PC-9 (cell line): ENCODE measurements around the gene CDK5RAP3. TPM values are rescaled to one million over a fixed set of nuclear protein-coding genes. Genes with fewer than 3 reads are reported as not detected.

Experiments used
- BruUV-seq: library from RNA; stranded (reverse); fragments of 400-500 nt; replicated peaks from 2 replicates; lab custom pipeline; 2021; lab: Mats Ljungman, UMichigan
- CTCF ChIA-PET: fragments of 300-600 bp; sonication (Branson Sonifier 250); formaldehyde crosslinking; loops from one replicate; lab custom pipeline; 2022; ENCODE audit warnings: antibody characterized with exemption; lab: Charles Lee
- POLR2A ChIA-PET: fragments of 300-600 bp; sonication (Branson Sonifier 250); formaldehyde crosslinking; loops from one replicate; lab custom pipeline; 2022; ENCODE audit warnings: antibody characterized with exemption; ENCODE audit not compliant: unreplicated experiment; lab: Charles Lee
- DNase-seq, 2 experiments: peaks; one replicate each; pipeline versions ENCODE4 v3.0.0 to v3.0.0-alpha.2; 2015 to 2022; ENCODE audit warnings: mixed read lengths in 1 of 2
- H2AFZ ChIP-seq: fragments of 200-600 bp; sonication (generic); 2 replicates; pipeline ENCODE4 v1.8.1; 2017; ENCODE audit warnings: antibody characterized with exemption
- H3F3A ChIP-seq: fragments of 200-600 bp; sonication (generic); 2 replicates; pipeline ENCODE4 v1.8.1; 2017; ENCODE audit warnings: antibody characterized with exemption, mild to moderate bottlenecking, low read depth; ENCODE audit not compliant: insufficient read depth
- H3K27ac ChIP-seq: fragments of 200-600 bp; sonication (generic); 2 replicates; pipeline ENCODE4 v1.6.1; 2016; ENCODE audit warnings: mixed run types
- H3K27me3 ChIP-seq: fragments of 200-600 bp; sonication (generic); 2 replicates; pipeline ENCODE4 v1.6.1; 2016; ENCODE audit warnings: low read depth, mixed run types; ENCODE audit not compliant: insufficient read depth
- H3K36me3 ChIP-seq: fragments of 200-600 bp; sonication (generic); 2 replicates; pipeline ENCODE4 v1.6.1; 2016; ENCODE audit warnings: low read depth, mixed run types
- H3K4me1 ChIP-seq: fragments of 200-600 bp; sonication (generic); replicated peaks from 2 replicates; pipeline ENCODE4 v1.6.1; 2016; ENCODE audit warnings: mixed run types; ENCODE audit not compliant: insufficient read depth
- H3K4me2 ChIP-seq: fragments of 200-600 bp; sonication (generic); 2 replicates; pipeline ENCODE4 v1.6.1; 2017; ENCODE audit warnings: mixed run types
- H3K4me3 ChIP-seq: fragments of 200-600 bp; sonication (generic); 2 replicates; pipeline ENCODE4 v1.6.1; 2016; ENCODE audit warnings: mixed run types
- H3K79me2 ChIP-seq: fragments of 200-600 bp; sonication (generic); 2 replicates; pipeline ENCODE4 v1.6.1; 2017; ENCODE audit warnings: low read depth, mixed run types
- H3K9me2 ChIP-seq: fragments of 200-600 bp; sonication (generic); 2 replicates; pipeline ENCODE4 v1.8.1; 2017; ENCODE audit warnings: mild to moderate bottlenecking; ENCODE audit not compliant: insufficient read depth
- H3K9me3 ChIP-seq: fragments of 200-600 bp; sonication (generic); 2 replicates; pipeline ENCODE4 v1.8.1; 2016; ENCODE audit warnings: low read depth; ENCODE audit not compliant: insufficient read depth
- H4K20me1 ChIP-seq: fragments of 200-600 bp; sonication (generic); 2 replicates; pipeline ENCODE4 v1.8.1; 2017; ENCODE audit not compliant: insufficient read depth
- CTCF ChIP-seq: fragments of 200-600 bp; sonication (generic); conservative IDR thresholded peaks from 2 replicates; pipeline ENCODE4 v1.6.1; 2017; ENCODE audit warnings: mixed run types, antibody characterized with exemption, mild to moderate bottlenecking, moderate library complexity
- EZH2 ChIP-seq: fragments of 200-600 bp; sonication (generic); IDR thresholded peaks from 2 replicates; pipeline ENCODE4 v1.8.0; 2017; ENCODE audit warnings: antibody characterized with exemption, low read depth
- intact Hi-C: fragments of 100-400 bp; cut with micrococcal nuclease; formaldehyde crosslinking; loops from one replicate; pipeline ENCODE4 v1.10.0; 2022; ENCODE audit not compliant: unreplicated experiment
- total RNA-seq: library from RNA; stranded (reverse); gene quantifications from 2 replicates; pipeline ENCODE4 v1.2.3, GENCODE V29; 2021

The CDK5RAP3 gene
- total RNA-seq, 1 experiment from 2014 or later, result 147 TPM

DNA sequence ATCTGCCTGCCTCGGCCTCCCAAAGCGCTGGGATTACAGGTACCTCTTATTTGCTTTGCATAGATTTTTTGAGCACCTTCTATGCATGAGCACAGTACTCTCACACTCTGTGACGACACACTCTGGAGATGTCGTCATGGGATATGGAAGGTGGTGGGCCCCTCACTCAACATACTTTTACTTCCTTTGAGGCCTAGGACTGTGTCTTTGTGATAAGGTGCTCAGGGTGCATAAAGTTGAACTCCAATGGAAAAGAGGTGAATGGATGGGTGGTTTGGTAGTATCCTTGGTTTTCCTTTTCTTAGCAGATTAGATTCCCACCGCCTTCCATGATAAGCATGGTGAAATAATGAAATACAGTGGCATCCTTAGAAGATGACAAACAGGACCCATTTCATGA lies 6.1 kb upstream of the CDK5RAP3 start:
- H3K4me2 ChIP-seq, result no peak overlapping the region
- H3K9me2 ChIP-seq, result no peaks in the 10 kb centered on the region
- H3F3A ChIP-seq, result peaks cover 28% of the 10 kb centered on the region; the same call in 1 of the 2 replicates
- H3K4me1 ChIP-seq, result peaks cover 47% of the 10 kb centered on the region
- no peaks in the 10 kb centered on the region for H3K79me2 ChIP-seq
- no peak overlapping the region for H3K27ac ChIP-seq
- no peaks in the 10 kb centered on the region for H3K9me3 ChIP-seq
- no peak for DNase-seq
- intact Hi-C loops, result no loop called here
- no peaks in the 10 kb centered on the region for H3K27me3 ChIP-seq
- H4K20me1 ChIP-seq, result no peaks in the 10 kb centered on the region
- BruUV-seq, result no TSS peak
- TF ChIP-seq EZH2, result no peak
- no peak for TF ChIP-seq CTCF
- no peak overlapping the region for H2AFZ ChIP-seq
- ChIA-PET CTCF (no interaction called here), POLR2A (no interaction called here)
- no peak overlapping the region for H3K4me3 ChIP-seq
- no peaks in the 10 kb centered on the region for H3K36me3 ChIP-seq

DNA sequence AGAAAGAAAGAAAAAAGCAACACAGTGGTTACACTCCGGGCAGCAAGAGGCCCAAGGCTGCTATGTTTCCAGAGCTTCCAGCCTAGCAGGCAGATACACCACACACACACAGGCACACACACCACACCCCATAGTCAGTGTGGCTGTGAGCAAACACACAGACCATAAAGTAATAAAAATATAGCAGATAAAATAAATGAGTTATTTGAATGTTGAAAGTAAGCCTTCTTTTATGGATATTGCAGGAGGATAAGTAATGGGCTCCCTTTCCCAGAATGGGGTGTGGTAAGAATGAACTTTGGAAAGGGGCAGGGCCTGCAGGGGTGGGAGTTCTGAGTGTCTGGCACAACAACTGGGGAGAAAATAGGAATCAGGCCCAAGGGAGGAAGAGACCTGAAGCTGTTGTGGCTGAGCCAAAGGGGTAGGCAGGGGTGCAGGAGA lies 4.8 kb upstream of the CDK5RAP3 start:
- H3K27ac ChIP-seq, result no peak overlapping the region
- no peaks in the 10 kb centered on the region for H3K9me2 ChIP-seq
- H3K4me3 ChIP-seq, result no peak overlapping the region
- no peaks in the 10 kb centered on the region for H4K20me1 ChIP-seq
- H2AFZ ChIP-seq, result no peak overlapping the region
- 0 out of 2 replicates have a peak overlapping the region, but pooled peaks have one; percentile 9 for H3K4me2 ChIP-seq
- H3K79me2 ChIP-seq, result no peaks in the 10 kb centered on the region
- intact Hi-C loops, result no loop called here
- no peaks in the 10 kb centered on the region for H3K27me3 ChIP-seq
- BruUV-seq, result no TSS peak
- CTCF ChIA-PET, result interaction anchor here (0.7 kb wide), 1 partner anchor 9 kb away, joined by 8 read pairs; no protein-coding TSS in a partner anchor
- no peaks in the 10 kb centered on the region for H3K9me3 ChIP-seq
- peaks cover 33% of the 10 kb centered on the region; the same call in 1 of the 2 replicates for H3F3A ChIP-seq
- TF ChIP-seq CTCF (no peak), EZH2 (no peak)
- POLR2A ChIA-PET, result no interaction called here
- peaks cover 40% of the 10 kb centered on the region for H3K4me1 ChIP-seq
- H3K36me3 ChIP-seq, result no peaks in the 10 kb centered on the region
- DNase-seq, result no peak

DNA sequence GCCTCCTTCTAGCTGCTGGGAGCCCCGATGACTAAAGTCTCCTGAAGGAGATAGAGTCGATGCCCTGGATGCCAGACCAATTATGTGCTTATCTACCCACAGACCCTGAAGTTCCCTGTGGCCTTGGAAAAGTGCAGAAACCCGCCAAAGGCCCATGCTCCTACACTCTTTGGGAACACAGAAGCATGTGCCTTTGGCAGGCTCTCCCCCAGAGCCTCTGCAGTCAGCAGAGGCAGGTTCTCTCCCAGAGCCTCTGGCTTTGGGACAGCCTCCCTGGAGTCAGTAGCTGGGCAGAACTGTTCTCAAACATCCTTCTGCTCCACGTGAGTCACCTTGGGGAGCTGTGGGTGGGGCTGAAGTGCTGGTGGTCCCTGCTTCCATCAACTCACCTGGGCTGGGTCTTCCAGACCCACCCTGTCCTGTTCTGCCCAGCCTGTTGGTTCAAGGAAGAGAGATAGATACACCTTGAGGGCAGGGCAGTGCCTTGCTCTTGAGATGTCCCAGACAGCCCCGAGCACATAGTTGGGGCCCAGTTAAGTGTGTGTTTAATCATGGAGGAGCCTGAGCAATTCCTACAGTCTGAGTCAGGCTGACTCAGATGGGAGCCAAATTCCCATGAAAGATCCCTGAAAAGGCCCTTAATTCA lies 3.2 kb upstream of the CDK5RAP3 start:
- H2AFZ ChIP-seq, result no peak overlapping the region
- intact Hi-C loops, result loop anchor here (1.0 kb wide), 1 partner anchor 7 kb away; no protein-coding TSS in a partner anchor
- 0 out of 2 replicates have a peak, but pooled peaks cover 5% of the 10 kb centered on the region for H3K36me3 ChIP-seq
- CTCF ChIA-PET, result interaction anchor here (1.5 kb wide), 1 partner anchor 10 kb away, joined by 4 read pairs; the partner anchor contains the start of gene PRR15L
- H3K4me1 ChIP-seq, result peaks cover 52% of the 10 kb centered on the region
- TF ChIP-seq EZH2 (no peak), CTCF (no peak)
- POLR2A ChIA-PET, result interaction anchor here (0.6 kb wide), 2 partner anchors 35 to 72 kb away, joined by 3 read pairs; partner anchors contain the start of gene SP2
- no peaks in the 10 kb centered on the region for H3K27me3 ChIP-seq
- peak; percentile 61 to 97 for DNase-seq
- BruUV-seq, result TSS peak; percentile 47
- H3K4me3 ChIP-seq, result no peak overlapping the region
- H3K27ac ChIP-seq, result peak overlapping the region; percentile 81
- H3F3A ChIP-seq, result peaks cover 33% of the 10 kb centered on the region; the same call in 1 of the 2 replicates
- no peaks in the 10 kb centered on the region for H4K20me1 ChIP-seq
- H3K4me2 ChIP-seq, result peak overlapping the region; percentile 49
- no peaks in the 10 kb centered on the region for H3K9me3 ChIP-seq
- no peaks in the 10 kb centered on the region for H3K9me2 ChIP-seq
- H3K79me2 ChIP-seq, result peaks cover 16% of the 10 kb centered on the region
